Erythroblast (primary cell): ENCODE results near the gene WHRN.

ENCODE experiments used
- GATA1 ChIP-seq: IDR thresholded peaks from 2 replicates; pipeline ENCODE4 v1.6.1; 2011; ENCODE audit warnings: low read depth, mild to moderate bottlenecking, control low read depth, low read length, moderate library complexity
- POLR2A ChIP-seq: IDR thresholded peaks from 2 replicates; pipeline ENCODE4 v1.6.1; 2011; ENCODE audit warnings: mild to moderate bottlenecking, low read length

DNA sequence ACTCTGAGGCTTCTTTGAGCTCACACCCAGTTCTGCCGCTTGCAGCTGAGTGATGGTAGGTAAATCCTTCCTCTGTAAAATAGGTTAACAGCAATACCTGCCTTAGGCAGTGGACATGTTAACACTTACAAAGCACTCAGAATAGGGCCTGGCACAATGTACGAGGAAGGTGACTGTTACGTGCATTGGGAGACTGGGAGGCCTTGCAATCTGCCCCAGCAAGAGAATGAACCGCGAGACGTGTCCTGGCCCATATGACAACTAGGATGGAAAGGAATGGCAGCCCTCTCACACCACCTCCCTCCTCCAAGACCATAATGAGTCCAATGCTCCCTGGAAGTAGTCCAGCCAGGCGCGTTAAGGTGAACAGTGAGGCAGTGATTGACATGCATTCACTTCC lies 94.4 kb downstream of the WHRN start:
- no peak for TF ChIP-seq POLR2A
- TF ChIP-seq GATA1, result no peak
